NT2/D1 (cell line): Measurements from ENCODE around the gene C10orf90.

Source experiments
- SUZ12 ChIP-seq: IDR thresholded peaks from 2 replicates; pipeline ENCODE4 v1.6.1; 2011; ENCODE audit not compliant: insufficient read length, insufficient read depth; ENCODE audit errors: extremely low read depth
- YY1 ChIP-seq: IDR thresholded peaks from 2 replicates; pipeline ENCODE4 v1.6.1; 2011; ENCODE audit not compliant: insufficient read length, insufficient read depth
- ZNF274 ChIP-seq: IDR thresholded peaks from 2 replicates; pipeline ENCODE4 v1.6.1; 2011; ENCODE audit warnings: mild to moderate bottlenecking, low read depth, low read length

DNA sequence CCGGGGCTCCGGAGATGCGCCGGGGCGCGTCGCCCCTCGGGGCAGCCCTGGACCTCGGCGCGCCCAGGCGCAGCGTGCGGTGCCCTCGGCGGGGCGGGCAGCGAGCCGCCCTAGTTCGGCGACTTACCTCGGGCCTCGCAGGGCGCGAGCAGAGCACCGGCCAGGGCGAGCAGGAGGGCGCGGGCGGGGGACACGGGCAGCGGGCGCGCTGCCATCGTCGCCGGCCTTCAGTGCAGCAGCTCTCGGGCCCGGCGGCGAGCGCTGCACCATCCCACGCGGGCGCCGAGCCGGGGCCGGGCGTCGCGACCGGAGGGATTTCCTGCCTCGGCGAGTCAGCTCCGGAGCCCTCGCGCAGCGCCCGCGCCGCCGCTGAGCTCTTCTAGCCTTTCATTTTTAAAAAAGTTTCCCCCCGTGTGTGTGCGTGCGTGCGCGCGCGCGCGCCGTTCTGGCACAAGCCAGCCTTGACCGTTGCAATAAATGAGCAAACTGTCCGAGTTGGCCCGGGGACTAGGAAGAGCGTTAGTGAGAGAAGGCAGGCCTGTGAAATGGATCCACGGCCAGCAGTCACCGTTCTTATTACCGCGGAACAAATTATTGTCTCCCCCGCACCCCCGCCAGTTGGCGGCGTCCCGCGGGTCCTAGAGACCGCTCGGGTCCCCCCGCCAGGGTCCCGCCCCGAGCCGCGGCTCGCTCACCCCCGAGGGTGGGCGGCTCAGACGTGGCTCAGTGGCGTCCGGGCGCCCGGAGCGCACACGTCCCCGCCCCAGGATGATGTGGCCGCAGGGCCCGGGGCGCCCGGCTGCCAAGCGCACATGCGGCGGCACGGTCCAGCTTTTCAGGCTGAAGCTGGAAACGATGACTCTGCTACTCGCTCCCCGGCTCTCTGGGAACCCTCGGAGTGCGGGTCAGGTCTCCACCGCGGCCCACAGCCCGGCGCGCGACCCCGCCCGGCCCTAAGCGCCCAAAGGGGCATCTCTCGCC lies 282.3 kb downstream of the C10orf90 start, which contains the start of gene ADAM12:
- TF ChIP-seq SUZ12, result no peak
- no peak for TF ChIP-seq YY1
- no peak for TF ChIP-seq ZNF274
